ENCODE results near the gene NSD1. TPM values are rescaled to one million over a fixed set of nuclear protein-coding genes. Genes with fewer than 3 reads are reported as not detected.

NSD1 gene
- total RNA-seq, 2 donors from 2014 or later, result 150 to 190 TPM

GRCh38 chr5:177334781-177335700, 201.5 kb downstream of the NSD1 start:
- Mint-ChIP-seq H3K36me3 (ENCODE audit: low read depth) (peaks cover 75% of the 10 kb centered on the region), H3K4me1 (peaks cover 9% of the 10 kb centered on the region)

GRCh38 chr5:177335701-177336065, 202.1 kb downstream of the NSD1 start:
- Histone ChIP-seq H3K36me3 (ENCODE audit: control insufficient read depth, insufficient read depth, low read length) (peaks cover 59% of the 10 kb centered on the region), H3K27me3 (ENCODE audit: control insufficient read depth, insufficient read depth, low read length, poor library complexity, severe bottlenecking) (no peaks in the 10 kb centered on the region), H3K4me3 (ENCODE audit: low read length) (no peak overlapping the region), H3K9me3 (ENCODE audit: control insufficient read depth, low read length) (no peaks in the 10 kb centered on the region), H3K9ac (ENCODE audit: extremely low read depth, low read length, poor library complexity, severe bottlenecking) (no peak overlapping the region), H3K27ac (ENCODE audit: low read depth, low read length) (no peak overlapping the region), H3K4me1 (ENCODE audit: control insufficient read depth, insufficient read depth, low read length) (no peaks in the 10 kb centered on the region)
- Mint-ChIP-seq H3K4me1 (peaks cover 10% of the 10 kb centered on the region), H3K9me3 (no peaks in the 10 kb centered on the region), H3K4me3 (no peak overlapping the region), H3K36me3 (ENCODE audit: low read depth) (peaks cover 75% of the 10 kb centered on the region), H3K27ac (no peak overlapping the region), H3K27me3 (ENCODE audit: insufficient read depth) (no peaks in the 10 kb centered on the region)
- no peak for DNase-seq
- 97% methylated on average over 6 to 7 of the region's 7 CpGs for WGBS, 2 experiments (ENCODE audit: insufficient coverage in 1 of 2, insufficient read length in 1 of 2)
- TF ChIP-seq, protein P1, sequence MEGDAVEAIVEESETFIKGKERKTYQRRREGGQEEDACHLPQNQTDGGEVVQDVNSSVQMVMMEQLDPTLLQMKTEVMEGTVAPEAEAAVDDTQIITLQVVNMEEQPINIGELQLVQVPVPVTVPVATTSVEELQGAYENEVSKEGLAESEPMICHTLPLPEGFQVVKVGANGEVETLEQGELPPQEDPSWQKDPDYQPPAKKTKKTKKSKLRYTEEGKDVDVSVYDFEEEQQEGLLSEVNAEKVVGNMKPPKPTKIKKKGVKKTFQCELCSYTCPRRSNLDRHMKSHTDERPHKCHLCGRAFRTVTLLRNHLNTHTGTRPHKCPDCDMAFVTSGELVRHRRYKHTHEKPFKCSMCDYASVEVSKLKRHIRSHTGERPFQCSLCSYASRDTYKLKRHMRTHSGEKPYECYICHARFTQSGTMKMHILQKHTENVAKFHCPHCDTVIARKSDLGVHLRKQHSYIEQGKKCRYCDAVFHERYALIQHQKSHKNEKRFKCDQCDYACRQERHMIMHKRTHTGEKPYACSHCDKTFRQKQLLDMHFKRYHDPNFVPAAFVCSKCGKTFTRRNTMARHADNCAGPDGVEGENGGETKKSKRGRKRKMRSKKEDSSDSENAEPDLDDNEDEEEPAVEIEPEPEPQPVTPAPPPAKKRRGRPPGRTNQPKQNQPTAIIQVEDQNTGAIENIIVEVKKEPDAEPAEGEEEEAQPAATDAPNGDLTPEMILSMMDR (conservative IDR thresholded peaks at IDR 0.05), result no peak

More at GRCh38 chr5:177334781-177335700, 201.5 kb downstream of the NSD1 start:
- Histone ChIP-seq H3K9me3 (ENCODE audit: control insufficient read depth, low read length) (no peaks in the 10 kb centered on the region), H3K9ac (ENCODE audit: extremely low read depth, low read length, poor library complexity, severe bottlenecking) (no peak overlapping the region), H3K36me3 (ENCODE audit: control insufficient read depth, insufficient read depth, low read length) (peaks cover 56% of the 10 kb centered on the region), H3K27ac (ENCODE audit: low read depth, low read length) (no peak overlapping the region), H3K27me3 (ENCODE audit: control insufficient read depth, insufficient read depth, low read length, poor library complexity, severe bottlenecking) (no peaks in the 10 kb centered on the region), H3K4me1 (ENCODE audit: control insufficient read depth, insufficient read depth, low read length) (no peaks in the 10 kb centered on the region), H3K4me3 (ENCODE audit: low read length) (no peak overlapping the region)
- Mint-ChIP-seq H3K27me3 (ENCODE audit: insufficient read depth) (no peaks in the 10 kb centered on the region), H3K27ac (no peak overlapping the region), H3K9me3 (no peaks in the 10 kb centered on the region), H3K4me3 (no peak overlapping the region)
- WGBS, 2 experiments (ENCODE audit: insufficient coverage in 1 of 2, insufficient read length in 1 of 2), result 89 to 92% methylated on average over 19 to 21 of the region's 21 CpGs
- DNase-seq, result no peak
- TF ChIP-seq, protein P1 (conservative IDR thresholded peaks at IDR 0.05), result no peak

- DNase-seq, result no peak
- no peaks in the 10 kb centered on the region for H3K9me3 Mint-ChIP-seq
- H3K36me3 Mint-ChIP-seq (ENCODE audit: low read depth), result peaks cover 71% of the 10 kb centered on the region
- Histone ChIP-seq H3K27ac (ENCODE audit: low read depth, low read length) (no peak overlapping the region), H3K4me3 (ENCODE audit: low read length) (no peak overlapping the region), H3K9ac (ENCODE audit: extremely low read depth, low read length, poor library complexity, severe bottlenecking) (no peak overlapping the region), H3K9me3 (ENCODE audit: control insufficient read depth, low read length) (no peaks in the 10 kb centered on the region), H3K27me3 (ENCODE audit: control insufficient read depth, insufficient read depth, low read length, poor library complexity, severe bottlenecking) (no peaks in the 10 kb centered on the region), H3K36me3 (ENCODE audit: control insufficient read depth, insufficient read depth, low read length) (peaks cover 59% of the 10 kb centered on the region), H3K4me1 (ENCODE audit: control insufficient read depth, insufficient read depth, low read length) (no peaks in the 10 kb centered on the region)
- peaks cover 10% of the 10 kb centered on the region for H3K4me1 Mint-ChIP-seq
- H3K27ac Mint-ChIP-seq, result no peak overlapping the region
- H3K27me3 Mint-ChIP-seq (ENCODE audit: insufficient read depth), result no peaks in the 10 kb centered on the region
- no peak overlapping the region for H3K4me3 Mint-ChIP-seq
- TF ChIP-seq, protein P1 (conservative IDR thresholded peaks at IDR 0.05), result peak; percentile 61
- WGBS, 2 experiments (ENCODE audit: insufficient coverage in 1 of 2, insufficient read length in 1 of 2), result 86 to 89% methylated on average over 10 to 12 of the region's 12 CpGs
Observed at GRCh38 chr5:177336112-177336511, 202.5 kb downstream of the NSD1 start.
